K562 (cell line): Measurements from ENCODE around the gene NELL1. TPM values are rescaled to one million over a fixed set of nuclear protein-coding genes. Genes with fewer than 3 reads are reported as not detected.

Experiments used
- ATAC-seq: fragments of 200-7000 bp; cut with Tn5 transposase; 3 replicates; pipeline ENCODE4 v1.9.1; 2020; ENCODE audit warnings: moderate library complexity
- BruUV-seq: library from RNA; stranded (reverse); fragments of 400-500 nt; replicated peaks from 2 replicates; lab custom pipeline; 2021; lab: Mats Ljungman, UMichigan
- CTCF ChIA-PET: fragments of 300-600 bp; formaldehyde crosslinking; extraction: SDS; loops from one replicate; lab custom pipeline; 2021; ENCODE audit warnings: low intra/inter-chr PET ratio; lab: Yijun Ruan, JAX
- POLR2A ChIA-PET: fragments of 300-600, 350-650 bp; sonication (Branson Sonifier 250); formaldehyde crosslinking; extraction: SDS; loops from one replicate; lab custom pipeline; 2021; ENCODE audit warnings: antibody characterized with exemption, inconsistent platforms; lab: Yijun Ruan, JAX
- DNase-seq, 4 experiments: peaks; one replicate each; pipeline versions ENCODE4 v3.0.0 to v3.0.0-alpha.2; 2011 to 2018; ENCODE audit warnings: low spot score in 3 of 4, mixed read lengths in 3 of 4; ENCODE audit errors: extremely low read depth in 1 of 4
- FAIRE-seq: peaks from 2 replicates; lab custom pipeline; 2011; peaks lifted over from hg19 to GRCh38; lab: Jason Lieb, UNC
- H2AFZ ChIP-seq: 2 replicates; pipeline ENCODE4 v1.6.0; 2011; ENCODE audit warnings: low read depth, low read length, control low read depth, inconsistent platforms
- H3K27ac ChIP-seq: fragments of 200-600 bp; 3 replicates; pipeline ENCODE4 v1.8.0; 2011; ENCODE audit warnings: low read depth, mild to moderate bottlenecking, control low read depth, inconsistent platforms, low read length, moderate library complexity, mixed read lengths; ENCODE audit errors: extremely low read depth
- H3K27me3 ChIP-seq, 2 experiments: fragments of 300-600 bp in 1 of 2; 2 replicates in 1 of 2; 3 replicates in 1 of 2; pipeline versions ENCODE4 v1.6.0 to v1.8.0; 2011; ENCODE audit warnings: inconsistent platforms in 2 of 2, low read length in 2 of 2, mild to moderate bottlenecking in 1 of 2, mixed read lengths in 1 of 2, moderate library complexity in 1 of 2; ENCODE audit not compliant: control insufficient read depth in 2 of 2, insufficient read depth in 2 of 2
- H3K36me3 ChIP-seq: fragments of 300-600 bp; 3 replicates; pipeline ENCODE4 v1.8.0; 2011; ENCODE audit warnings: mild to moderate bottlenecking, low read length, inconsistent platforms; ENCODE audit not compliant: control insufficient read depth, insufficient read depth
- H3K4me1 ChIP-seq, 2 experiments: fragments of 200-600 bp in 1 of 2; replicated peaks in 1 of 2; 2 replicates in 1 of 2; 3 replicates in 1 of 2; pipeline versions ENCODE4 v1.5.1 to v1.8.0; 2011; ENCODE audit warnings: inconsistent platforms in 2 of 2, low read length in 2 of 2, mild to moderate bottlenecking in 1 of 2, mixed read lengths in 1 of 2, moderate library complexity in 1 of 2; ENCODE audit not compliant: control insufficient read depth in 2 of 2, insufficient read depth in 2 of 2
- H3K4me2 ChIP-seq: 2 replicates; pipeline ENCODE4 v1.6.1; 2011; ENCODE audit warnings: low read length, control low read depth, inconsistent platforms, mixed read lengths; ENCODE audit not compliant: insufficient read depth
- H3K4me3 ChIP-seq: fragments of 200-600 bp; sonication (generic), shearing (Covaris generic); 2 replicates; pipeline ENCODE4 v1.5.1; 2016; ENCODE audit warnings: control low read depth, inconsistent platforms
- H3K79me2 ChIP-seq: fragments of 200-600 bp; 3 replicates; pipeline ENCODE4 v1.8.0; 2011; ENCODE audit warnings: low read length, inconsistent platforms; ENCODE audit not compliant: control insufficient read depth, insufficient read depth
- H3K9ac ChIP-seq, 2 experiments: 2 replicates each; pipeline versions ENCODE4 v1.6.0 to v1.6.1; 2011; ENCODE audit warnings: low read depth in 2 of 2, low read length in 2 of 2, control low read depth in 1 of 2, inconsistent platforms in 1 of 2, mild to moderate bottlenecking in 1 of 2, mixed read lengths in 1 of 2; ENCODE audit not compliant: insufficient read depth in 1 of 2
- H3K9me1 ChIP-seq: one replicate; pipeline ENCODE4 v1.6.0; 2011; ENCODE audit warnings: inconsistent platforms, mild to moderate bottlenecking, low read length, moderate library complexity; ENCODE audit not compliant: control insufficient read depth, insufficient read depth
- H3K9me3 ChIP-seq: replicated peaks from 2 replicates; pipeline ENCODE4 v1.5.1; 2011; ENCODE audit warnings: low read depth, low read length, inconsistent platforms; ENCODE audit not compliant: control insufficient read depth, insufficient read depth
- H4K20me1 ChIP-seq: replicated peaks from 2 replicates; pipeline ENCODE4 v1.6.1; 2011; ENCODE audit warnings: low read length, inconsistent platforms, mixed read lengths; ENCODE audit not compliant: control insufficient read depth, insufficient read depth
- CBX3 ChIP-seq, 2 experiments: IDR thresholded peaks; 1 replicate in 1 of 2; 2 replicates in 1 of 2; pipeline ENCODE4 v1.6.1; 2012; ENCODE audit warnings: inconsistent platforms in 2 of 2, low read length in 2 of 2, borderline replicate concordance in 1 of 2, control low read depth in 1 of 2
- DACH1 ChIP-seq: fragments of 450-650 bp; IDR thresholded peaks from 2 replicates; pipeline ENCODE4 v1.6.1; 2018; ENCODE audit not compliant: partially characterized antibody
- NFE2L1 ChIP-seq: fragments of 450-650 bp; IDR thresholded peaks from 2 replicates; pipeline ENCODE4 v1.6.1; 2016; ENCODE audit warnings: missing genetic modification characterization, low read depth, mild to moderate bottlenecking, missing compliant biosample characterization, moderate library complexity, borderline replicate concordance
- SMARCB1 ChIP-seq: IDR thresholded peaks from 2 replicates; pipeline ENCODE4 v1.6.1; 2011; ENCODE audit warnings: improper control_type of control experiment, low read depth; ENCODE audit not compliant: insufficient read length
- TFAP4 ChIP-seq: sonication (generic); formaldehyde crosslinking; IDR thresholded peaks from 2 replicates; pipeline ENCODE4 v1.8.0; 2022; ENCODE audit warnings: missing genetic modification reagents, mild to moderate bottlenecking, moderate library complexity, borderline replicate concordance
- USF2 ChIP-seq: sonication (generic); formaldehyde crosslinking; IDR thresholded peaks from 2 replicates; pipeline ENCODE4 v1.5.0; 2020; ENCODE audit warnings: missing genetic modification reagents
- ZBED1 ChIP-seq: IDR thresholded peaks from 2 replicates; pipeline ENCODE4 v1.6.1; 2014
- ZNF444 ChIP-seq: fragments of 250-450 bp; sonication (Bioruptor Pico); IDR thresholded peaks from 2 replicates; pipeline ENCODE4 v1.4.0; 2020; ENCODE audit warnings: mild to moderate bottlenecking, moderate library complexity
- WGBS: fragments of 100-300 bp; shearing (Covaris generic); methylation state at CpG from one replicate; pipeline ENCODE4 v1.1.6; 2016; ENCODE audit warnings: low coverage, mixed read lengths; ENCODE audit not compliant: insufficient coverage; ENCODE audit errors: missing lambda C conversion rate; 5-methylcytosine and 5-hydroxymethylcytosine counted together
- in situ Hi-C: fragments of 300-500 bp; cut with MboI; formaldehyde crosslinking; loops from 4 replicates; pipeline ENCODE4 v1.15.0; 2018; ENCODE audit warnings: inconsistent platforms, mixed read lengths
- intact Hi-C: fragments of 100-400 bp; cut with micrococcal nuclease; formaldehyde crosslinking; loops from 2 replicates; pipeline ENCODE4 v1.14.2; 2022
- polyA plus RNA-seq, 8 experiments: library from polyadenylated mRNA; depleted of rRNA in 4 of 8; stranded (reverse) in 5 of 8; unstranded in 3 of 8; fragments of >200 nt; fragmentation: Nextera tagmentation in 2 of 8; fragmentation: Illumina TruSeq in 1 of 8; extraction: Ambion mirVana in 2 of 8; extraction: Trizol in 1 of 8; gene quantifications; 2 replicates each; pipeline versions ENCODE4 v1.2.1 to v1.2.3, GENCODE V29; 2011 to 2014; ENCODE audit warnings: inconsistent platforms in 1 of 8, missing spikeins in 1 of 8
- total RNA-seq, 7 experiments: library from RNA; depleted of rRNA in 6 of 7; stranded (reverse); fragments of >200 nt in 6 of 7; fragmentation: Illumina TruSeq in 2 of 7; extraction: Trizol in 2 of 7; gene quantifications; 2 replicates each; pipeline versions ENCODE4 v1.2.1 to v1.2.3, GENCODE V29; 2011 to 2021; ENCODE audit warnings: low replicate concordance in 1 of 7

NELL1 gene
- total and polyA plus RNA-seq, 9 of the 15 experiments (the other 6 are each of a cell fraction or from before 2014, with no cell fraction given): not detected

GRCh38 chr11:21133244-21133643 is 463.9 kb downstream of the NELL1 start:
- H2AFZ ChIP-seq: no peak overlapping the region
- no peaks in the 10 kb centered on the region for H3K36me3 ChIP-seq
- no peaks in the 10 kb centered on the region for H3K9me1 ChIP-seq
- ChIA-PET POLR2A (no interaction called here), CTCF (no interaction called here)
- H3K27ac ChIP-seq: no peak overlapping the region
- H3K4me2 ChIP-seq: no peak overlapping the region
- no peaks in the 10 kb centered on the region for H3K79me2 ChIP-seq
- 0% methylated on average over 2 of the region's 2 CpGs for WGBS
- 0 out of 2 replicates have a peak, but pooled peaks cover 1% of the 10 kb centered on the region for H3K9me3 ChIP-seq
- no peak for FAIRE-seq
- no peak for ATAC-seq
- no peak overlapping the region for H3K9ac ChIP-seq
- no peak overlapping the region for H3K4me3 ChIP-seq
- intact Hi-C loops (no loop called here), in situ Hi-C loops (no loop called here)
- no peaks in the 10 kb centered on the region for H4K20me1 ChIP-seq
- TF ChIP-seq USF2 (CRISPR knock-in tag) (no peak), TFAP4 (CRISPR knock-in tag) (no peak), ZNF444 (CRISPR knock-in tag) (no peak), CBX3 (IDR thresholded peaks at IDR 0.05; ENCODE audit: borderline replicate concordance in 1 of 2, low read length in 2 of 2) (no peak), SMARCB1 (no peak), ZBED1 (no peak), NFE2L1 (tag) (no peak), DACH1 (no peak)
- no peak for DNase-seq
- BruUV-seq: no TSS peak
- no peaks in the 10 kb centered on the region for H3K27me3 ChIP-seq
- H3K4me1 ChIP-seq: no peaks in the 10 kb centered on the region
